Mucosa of descending colon (tissue), 3 donors: ENCODE measurements around the gene NDFIP2. TPM values are rescaled to one million over a fixed set of nuclear protein-coding genes. Genes with fewer than 3 reads are reported as not detected.

Experiments
- ATAC-seq: fragments of 200-7000 bp; cut with Tn5 transposase; one replicate; pipeline ENCODE4 v1.9.1; 2020; ENCODE audit warnings: mild to moderate bottlenecking, moderate library complexity
- DNase-seq, 3 donors: peaks; one replicate each; pipeline ENCODE4 v3.0.0-alpha.2; 2020
- H3K36me3 ChIP-seq: fragments of 200-600 bp; one replicate; pipeline ENCODE4 v1.8.0; 2021; ENCODE audit warnings: low read depth, mild to moderate bottlenecking
- H3K4me1 ChIP-seq: fragments of 200-600 bp; one replicate; pipeline ENCODE4 v1.8.0; 2021; ENCODE audit warnings: low read depth, mild to moderate bottlenecking
- H3K4me3 ChIP-seq: fragments of 200-600 bp; one replicate; pipeline ENCODE4 v1.8.0; 2021; ENCODE audit warnings: mild to moderate bottlenecking
- H3K9me3 ChIP-seq: fragments of 200-600 bp; one replicate; pipeline ENCODE4 v1.8.0; 2021; ENCODE audit warnings: mild to moderate bottlenecking
- intact Hi-C, 2 donors: fragments of 100-400 bp; cut with DNase I in 1 of 2; cut with micrococcal nuclease in 1 of 2; formaldehyde crosslinking; loops; one replicate each; pipeline versions ENCODE4 v1.11.0 to v1.11.1; 2022; cut with DNase I, micrococcal nuclease
- total RNA-seq, 3 donors: library from RNA; stranded (reverse); fragmentation: NEBNext Ultra II Directional in 2 of 3; extraction: Animal tissue kit (Norgen Biotek cat#: 25700) in 2 of 3; gene quantifications; one replicate each; pipeline versions ENCODE4 v1.2.1 to v1.2.4, GENCODE V29; 2021 to 2023
- TF ChIP-seq, protein P1 (sequence below): fragments of 200-600 bp; IDR thresholded peaks from one replicate; pipeline ENCODE4 v1.8.0; 2022; ENCODE audit warnings: antibody characterized with exemption, mild to moderate bottlenecking
- donor health status: DM: no; HTN: no; CAD: no; lungs with moderate emphysema.
- donor health status: DM: no; HTN: no; CAD: no.
- donor health status: DM: no; HTN: yes; CAD: no.

NDFIP2 gene
- total RNA-seq, 3 donors from 2014 or later = 64.9 to 141 (median 136) TPM

DNA sequence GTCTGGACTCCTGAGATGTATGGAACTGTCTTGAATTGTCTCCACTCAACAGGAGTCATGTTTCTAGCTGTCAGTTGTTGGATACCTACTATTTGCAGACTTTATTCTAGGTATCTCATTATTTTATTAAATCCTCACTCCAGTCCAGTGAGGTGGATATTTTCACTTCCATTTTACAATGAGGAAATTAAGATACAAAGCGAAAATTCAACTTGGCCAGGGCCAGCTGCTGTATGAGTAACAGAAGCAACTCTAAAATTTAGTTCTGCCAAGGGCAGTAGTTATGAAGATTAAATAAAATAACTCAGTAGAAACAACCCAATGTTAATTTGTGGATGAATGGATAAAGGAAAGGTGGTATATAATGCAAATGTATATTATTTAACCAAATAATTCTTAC lies 12.6 kb upstream of the NDFIP2 start:
- intact Hi-C loops = no loop called here
- Histone ChIP-seq H3K4me3 (no peak overlapping the region), H3K9me3 (no peaks in the 10 kb centered on the region), H3K36me3 (no peaks in the 10 kb centered on the region), H3K4me1 (no peaks in the 10 kb centered on the region)
- TF ChIP-seq, protein P1, sequence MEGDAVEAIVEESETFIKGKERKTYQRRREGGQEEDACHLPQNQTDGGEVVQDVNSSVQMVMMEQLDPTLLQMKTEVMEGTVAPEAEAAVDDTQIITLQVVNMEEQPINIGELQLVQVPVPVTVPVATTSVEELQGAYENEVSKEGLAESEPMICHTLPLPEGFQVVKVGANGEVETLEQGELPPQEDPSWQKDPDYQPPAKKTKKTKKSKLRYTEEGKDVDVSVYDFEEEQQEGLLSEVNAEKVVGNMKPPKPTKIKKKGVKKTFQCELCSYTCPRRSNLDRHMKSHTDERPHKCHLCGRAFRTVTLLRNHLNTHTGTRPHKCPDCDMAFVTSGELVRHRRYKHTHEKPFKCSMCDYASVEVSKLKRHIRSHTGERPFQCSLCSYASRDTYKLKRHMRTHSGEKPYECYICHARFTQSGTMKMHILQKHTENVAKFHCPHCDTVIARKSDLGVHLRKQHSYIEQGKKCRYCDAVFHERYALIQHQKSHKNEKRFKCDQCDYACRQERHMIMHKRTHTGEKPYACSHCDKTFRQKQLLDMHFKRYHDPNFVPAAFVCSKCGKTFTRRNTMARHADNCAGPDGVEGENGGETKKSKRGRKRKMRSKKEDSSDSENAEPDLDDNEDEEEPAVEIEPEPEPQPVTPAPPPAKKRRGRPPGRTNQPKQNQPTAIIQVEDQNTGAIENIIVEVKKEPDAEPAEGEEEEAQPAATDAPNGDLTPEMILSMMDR = no peak
- DNase-seq (no peak), ATAC-seq (no peak)

DNA sequence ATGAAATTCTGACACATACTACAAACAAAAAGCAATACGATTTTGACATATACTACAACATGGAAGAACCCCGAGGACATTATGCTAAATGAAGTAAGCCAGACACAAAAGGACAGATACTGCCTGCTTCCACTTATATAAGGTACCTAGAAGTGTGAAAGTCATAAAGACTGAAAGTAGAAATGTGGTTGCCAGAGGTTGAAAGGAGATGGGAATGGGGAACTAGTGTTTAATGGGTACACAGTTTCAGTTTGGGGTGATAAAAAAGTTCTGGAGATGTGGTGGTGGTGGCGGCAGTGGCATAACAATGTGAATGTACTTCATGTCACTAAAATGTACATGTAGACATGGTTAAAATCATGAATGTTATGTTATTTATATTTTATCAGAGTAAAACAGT lies 12.1 kb upstream of the NDFIP2 start:
- ATAC-seq (no peak), DNase-seq (no peak)
- Histone ChIP-seq H3K9me3 (no peaks in the 10 kb centered on the region), H3K4me1 (no peaks in the 10 kb centered on the region), H3K36me3 (no peaks in the 10 kb centered on the region), H3K4me3 (no peak overlapping the region)
- TF ChIP-seq, protein P1 = no peak
- intact Hi-C loops = no loop called here

DNA sequence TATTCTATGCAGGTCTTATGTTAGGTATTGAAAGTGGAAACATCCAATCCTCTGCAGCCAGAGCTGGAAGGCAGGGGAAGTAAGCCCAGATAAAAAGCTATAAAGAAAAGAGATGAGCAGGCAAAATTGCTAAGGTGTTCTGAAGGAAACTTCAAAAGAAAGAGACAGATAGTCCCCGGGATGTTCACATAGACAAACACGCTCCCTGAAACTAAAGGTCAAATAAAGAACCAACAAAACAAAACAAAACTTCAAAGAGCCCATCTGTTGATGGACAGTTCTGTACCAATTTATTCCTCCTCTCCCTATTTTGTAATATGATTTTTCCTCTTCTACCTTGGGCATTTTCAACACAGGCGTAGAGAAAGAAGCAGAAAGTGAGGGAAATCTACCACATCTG lies 11.3 kb upstream of the NDFIP2 start:
- DNase-seq (no peak), ATAC-seq (no peak)
- no peaks in the 10 kb centered on the region for H3K4me1 ChIP-seq
- no peak overlapping the region for H3K4me3 ChIP-seq
- intact Hi-C loops = no loop called here
- TF ChIP-seq, protein P1 = no peak
- H3K36me3 ChIP-seq = no peaks in the 10 kb centered on the region
- H3K9me3 ChIP-seq = no peaks in the 10 kb centered on the region

DNA sequence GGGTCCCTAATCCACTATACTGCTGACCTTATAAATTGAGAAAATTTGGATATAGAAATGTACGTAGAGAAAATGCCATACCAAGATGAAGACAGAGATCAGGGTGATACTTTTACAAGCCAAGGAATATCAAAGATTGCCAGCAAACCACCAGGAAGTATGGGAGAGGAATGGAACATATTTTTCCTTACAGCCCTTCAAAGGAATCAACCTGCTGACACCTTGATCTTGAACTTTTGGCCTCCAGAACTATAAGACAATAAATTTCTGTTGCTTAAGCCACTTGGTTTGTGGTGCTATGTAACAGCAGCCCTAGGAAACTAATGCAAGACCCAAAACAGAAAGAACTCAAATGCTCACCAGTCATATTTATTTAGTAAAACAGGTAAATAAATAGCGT lies 10.3 kb upstream of the NDFIP2 start:
- ATAC-seq (peak; percentile 71), DNase-seq (no peak)
- no peaks in the 10 kb centered on the region for H3K4me1 ChIP-seq
- H3K9me3 ChIP-seq = no peaks in the 10 kb centered on the region
- H3K4me3 ChIP-seq = no peak overlapping the region
- intact Hi-C loops = no loop called here
- H3K36me3 ChIP-seq = no peaks in the 10 kb centered on the region
- TF ChIP-seq, protein P1 = no peak

DNA sequence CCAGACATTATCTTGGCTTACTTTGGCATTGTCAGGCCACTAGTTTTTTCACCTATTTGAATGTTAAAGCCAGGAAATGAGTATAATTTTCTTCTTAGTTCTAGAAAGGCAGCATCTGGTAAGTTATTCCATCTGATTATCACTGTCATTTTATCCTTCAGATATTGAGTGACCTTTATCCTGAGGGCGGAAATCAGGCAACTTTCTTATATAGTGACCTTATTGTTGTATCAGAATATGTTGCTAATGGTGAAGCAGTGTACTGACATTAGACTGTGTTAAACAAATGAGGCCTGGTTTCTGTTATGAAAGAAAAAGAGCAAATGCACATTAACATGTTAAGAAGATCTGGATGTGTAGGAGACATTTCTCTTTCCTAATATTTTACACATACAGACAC lies 5.4 kb upstream of the NDFIP2 start:
- intact Hi-C loops = no loop called here
- no peaks in the 10 kb centered on the region for H3K4me1 ChIP-seq
- no peak for ATAC-seq

More for the DNA sequence above, 5.4 kb upstream of the NDFIP2 start:
- TF ChIP-seq, protein P1 = no peak
- DNase-seq = no peak
- no peaks in the 10 kb centered on the region for H3K36me3 ChIP-seq
- no peak overlapping the region for H3K4me3 ChIP-seq
- H3K9me3 ChIP-seq = no peaks in the 10 kb centered on the region
